HEK293 (cell line): ENCODE results near the gene CFAP299.
A peak's percentile ranks its signal among the peaks of the same experiment; 100 is the strongest.

Source experiments
- BCL11A ChIP-seq: fragments of 450-650 bp; formaldehyde crosslinking; IDR thresholded peaks from 2 replicates; pipeline ENCODE4 v1.5.1; 2016; ENCODE audit warnings: low read depth, missing biosample characterization, missing genetic modification characterization
- IKZF3 ChIP-seq: fragments of 450-650 bp; IDR thresholded peaks from 2 replicates; pipeline ENCODE4 v1.5.0; 2018; ENCODE audit warnings: missing biosample characterization, mild to moderate bottlenecking, missing genetic modification characterization, moderate library complexity
- KLF1 ChIP-seq: fragments of 450-650 bp; formaldehyde crosslinking; IDR thresholded peaks from 2 replicates; pipeline ENCODE4 v1.5.1; 2016; ENCODE audit warnings: missing biosample characterization, missing genetic modification characterization
- KLF10 ChIP-seq: fragments of 450-650 bp; IDR thresholded peaks from 2 replicates; pipeline ENCODE4 v1.5.1; 2018; ENCODE audit warnings: missing biosample characterization, mild to moderate bottlenecking, missing genetic modification characterization
- PRDM10 ChIP-seq: fragments of 450-650 bp; formaldehyde crosslinking; IDR thresholded peaks from 2 replicates; pipeline ENCODE4 v1.5.1; 2016; ENCODE audit warnings: missing biosample characterization, missing genetic modification characterization
- PRDM2 ChIP-seq: fragments of 450-650 bp; formaldehyde crosslinking; IDR thresholded peaks from 2 replicates; pipeline ENCODE4 v1.5.1; 2016; ENCODE audit warnings: missing biosample characterization, missing genetic modification characterization, borderline replicate concordance
- RBAK ChIP-seq: fragments of 450-650 bp; formaldehyde crosslinking; IDR thresholded peaks from 2 replicates; pipeline ENCODE4 v1.5.1; 2016; ENCODE audit warnings: missing biosample characterization, missing genetic modification characterization
- ZBTB1 ChIP-seq: fragments of 450-650 bp; formaldehyde crosslinking; IDR thresholded peaks from 2 replicates; pipeline ENCODE4 v1.5.1; 2016; ENCODE audit warnings: missing biosample characterization, missing genetic modification characterization
- ZBTB21 ChIP-seq: fragments of 450-650 bp; formaldehyde crosslinking; IDR thresholded peaks from 2 replicates; pipeline ENCODE4 v1.5.1; 2017; ENCODE audit warnings: missing biosample characterization, missing genetic modification characterization
- ZBTB7A ChIP-seq: fragments of 450-650 bp; formaldehyde crosslinking; IDR thresholded peaks from 2 replicates; pipeline ENCODE4 v1.5.1; 2016; ENCODE audit warnings: low read depth, missing biosample characterization, missing genetic modification characterization
- ZNF114 ChIP-seq: fragments of 450-650 bp; formaldehyde crosslinking; IDR thresholded peaks from 2 replicates; pipeline ENCODE4 v1.5.0; 2017; ENCODE audit warnings: missing biosample characterization, missing genetic modification characterization
- ZNF146 ChIP-seq: fragments of 450-650 bp; formaldehyde crosslinking; IDR thresholded peaks from 2 replicates; pipeline ENCODE4 v1.5.1; 2016; ENCODE audit warnings: missing biosample characterization, missing genetic modification characterization
- ZNF148 ChIP-seq: fragments of 450-650 bp; formaldehyde crosslinking; IDR thresholded peaks from 2 replicates; pipeline ENCODE4 v1.5.0; 2017; ENCODE audit warnings: missing biosample characterization, missing genetic modification characterization, borderline replicate concordance
- ZNF157 ChIP-seq: fragments of 450-650 bp; formaldehyde crosslinking; IDR thresholded peaks from 2 replicates; pipeline ENCODE4 v1.5.1; 2016; ENCODE audit warnings: missing biosample characterization, missing genetic modification characterization
- ZNF274 ChIP-seq, 2 experiments: fragments of 200-500 bp in 1 of 2; fragments of 450-650 bp in 1 of 2; sonication (Bioruptor generic) in 1 of 2; formaldehyde crosslinking in 1 of 2; IDR thresholded peaks; 2 replicates each; pipeline versions ENCODE4 v1.5.1 to v1.6.1; 2014 to 2016; ENCODE audit warnings: borderline replicate concordance in 1 of 2, inconsistent platforms in 1 of 2, low read length in 1 of 2, missing biosample characterization in 1 of 2, missing genetic modification characterization in 1 of 2
- ZNF302 ChIP-seq: fragments of 450-650 bp; formaldehyde crosslinking; IDR thresholded peaks from 2 replicates; pipeline ENCODE4 v1.5.1; 2016; ENCODE audit warnings: missing biosample characterization, missing genetic modification characterization, low read depth
- ZNF398 ChIP-seq: fragments of 450-650 bp; formaldehyde crosslinking; IDR thresholded peaks from 2 replicates; pipeline ENCODE4 v1.5.1; 2017; ENCODE audit warnings: missing biosample characterization, missing genetic modification characterization
- ZNF449 ChIP-seq: fragments of 450-650 bp; formaldehyde crosslinking; IDR thresholded peaks from 2 replicates; pipeline ENCODE4 v1.5.1; 2017; ENCODE audit warnings: missing biosample characterization, mild to moderate bottlenecking, missing genetic modification characterization, moderate library complexity
- ZNF580 ChIP-seq: fragments of 450-650 bp; formaldehyde crosslinking; IDR thresholded peaks from 2 replicates; pipeline ENCODE4 v1.5.1; 2016; ENCODE audit warnings: missing biosample characterization, missing genetic modification characterization
- ZNF645 ChIP-seq: fragments of 450-650 bp; formaldehyde crosslinking; IDR thresholded peaks from 2 replicates; pipeline ENCODE4; 2016; ENCODE audit warnings: missing biosample characterization, missing genetic modification characterization
- ZNF776 ChIP-seq: fragments of 450-650 bp; formaldehyde crosslinking; IDR thresholded peaks from 2 replicates; pipeline ENCODE4 v1.5.0; 2017; ENCODE audit warnings: missing biosample characterization, missing genetic modification characterization, borderline replicate concordance

CFAP299 gene

GRCh38 chr4:80307183-80307735 is 28.3 kb upstream of the CFAP299 start (continued):
- TF ChIP-seq PRDM2 (tag by site-specific recombination) = no peak
- peak; percentile 58; the same call in 1 of the 2 replicates for TF ChIP-seq KLF1
- peak; percentile 93 for TF ChIP-seq KLF10 (tag by site-specific recombination)
- TF ChIP-seq ZBTB7A (tag by site-specific recombination) = 0 out of 2 replicates have a peak, but pooled peaks have one; percentile 45
- peak; percentile 62; the same call in 1 of the 2 replicates for TF ChIP-seq ZNF146 (tag by site-specific recombination)
- TF ChIP-seq ZBTB1 (tag by site-specific recombination) = no peak
- peak; percentile 98 for TF ChIP-seq IKZF3 (tag by site-specific recombination)
- peak; percentile 69 for TF ChIP-seq ZNF398 (tag by site-specific recombination)
- TF ChIP-seq ZNF148 (tag by site-specific recombination) = no peak
- no peak for TF ChIP-seq ZNF302 (tag by site-specific recombination)
- TF ChIP-seq ZNF157 = no peak
- no peak for TF ChIP-seq RBAK (tag by site-specific recombination)
- no peak for TF ChIP-seq PRDM10 (tag by site-specific recombination)
- TF ChIP-seq ZNF776 = no peak
- peak; percentile 81 for TF ChIP-seq ZBTB21 (tag by site-specific recombination)
- TF ChIP-seq ZNF645 (tag by site-specific recombination) = peak; percentile 54; the same call in 1 of the 2 replicates
- no peak for TF ChIP-seq ZNF274 (IDR thresholded peaks at IDR 0.05; ENCODE audit: low read length)
- TF ChIP-seq ZNF274 (tag by site-specific recombination; IDR thresholded peaks at IDR 0.05; ENCODE audit: borderline replicate concordance) = no peak
- TF ChIP-seq ZNF580 (tag by site-specific recombination) = peak; percentile 97
- peak; percentile 87 for TF ChIP-seq BCL11A
- TF ChIP-seq ZNF114 (tag by site-specific recombination) = no peak
- TF ChIP-seq ZNF449 (tag by site-specific recombination) = peak; percentile 78; the same call in 1 of the 2 replicates
